LNCaP clone FGC (cell line): ENCODE data around the gene TOR3A.

Experiments used
- DNase-seq: peaks from one replicate; pipeline ENCODE4 v3.0.0-alpha.2; 2011; ENCODE audit warnings: low read depth
- H3K4me3 ChIP-seq: 2 replicates; pipeline ENCODE4 v1.5.1; 2011; ENCODE audit warnings: mild to moderate bottlenecking, low read depth, low read length, control low read depth
- CTCF ChIP-seq: IDR thresholded peaks from 2 replicates; pipeline ENCODE4 v1.5.1; 2012; ENCODE audit warnings: mild to moderate bottlenecking; ENCODE audit not compliant: control insufficient read depth, insufficient read depth; ENCODE audit errors: extremely low read depth

Gene TOR3A

DNA sequence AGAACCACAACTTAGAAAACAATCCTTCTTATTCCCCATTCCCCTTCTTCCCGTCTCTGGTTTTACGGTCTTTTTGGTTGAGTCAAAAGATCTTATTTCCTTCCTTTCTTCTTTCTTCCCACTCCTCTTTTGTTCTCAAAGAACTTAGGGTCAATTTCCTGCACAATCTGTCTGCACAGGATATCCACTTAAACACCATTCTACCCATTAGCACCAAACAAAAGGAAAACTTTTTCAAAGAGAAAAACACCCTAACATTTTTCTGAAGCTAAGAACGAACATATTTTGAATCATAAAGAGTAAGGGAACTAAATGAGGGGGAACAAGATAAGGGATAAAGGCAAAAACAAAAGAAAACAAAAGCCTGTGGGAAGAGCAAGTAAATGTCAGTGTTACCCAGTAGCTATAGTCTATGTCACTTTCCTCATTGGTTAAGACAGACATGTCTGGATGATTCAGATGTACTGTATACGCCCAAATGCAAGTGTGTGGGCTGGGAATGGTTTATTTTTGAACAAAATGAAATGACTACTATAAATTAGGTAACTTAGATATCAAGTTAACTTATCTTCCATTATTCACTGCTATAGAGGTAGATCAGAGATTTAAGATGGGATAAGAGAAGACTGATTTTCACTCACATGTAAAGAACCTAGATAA lies 59.9 kb downstream of the TOR3A start:
- no peak for DNase-seq
- H3K4me3 ChIP-seq: no peak overlapping the region
- no peak for TF ChIP-seq CTCF

DNA sequence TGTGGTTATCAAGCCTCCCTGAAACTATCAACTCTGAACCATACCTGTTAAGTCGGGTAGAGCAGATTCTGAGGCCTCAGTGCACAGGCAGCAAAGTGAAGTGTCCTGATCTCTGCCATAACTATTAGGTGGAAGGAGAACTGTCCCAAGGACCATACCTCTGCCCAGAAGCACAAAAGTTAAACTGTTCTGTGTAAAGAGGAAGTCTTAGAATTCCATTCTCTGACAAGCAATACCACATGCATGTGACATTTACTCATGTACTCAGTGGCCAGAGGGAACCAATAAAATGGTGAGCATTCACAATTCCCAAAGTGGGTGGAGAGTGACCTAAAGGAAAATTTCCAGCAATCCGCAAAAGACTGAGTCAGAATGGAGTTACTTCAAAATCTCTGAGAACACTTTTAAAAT lies 61.0 kb downstream of the TOR3A start:
- no peak for DNase-seq
- H3K4me3 ChIP-seq: no peak overlapping the region
- TF ChIP-seq CTCF: no peak

GRCh38 chr1:179143322-179143721 lies 61.5 kb downstream of the TOR3A start:
- no peak for DNase-seq
- H3K4me3 ChIP-seq: no peak overlapping the region

DNA sequence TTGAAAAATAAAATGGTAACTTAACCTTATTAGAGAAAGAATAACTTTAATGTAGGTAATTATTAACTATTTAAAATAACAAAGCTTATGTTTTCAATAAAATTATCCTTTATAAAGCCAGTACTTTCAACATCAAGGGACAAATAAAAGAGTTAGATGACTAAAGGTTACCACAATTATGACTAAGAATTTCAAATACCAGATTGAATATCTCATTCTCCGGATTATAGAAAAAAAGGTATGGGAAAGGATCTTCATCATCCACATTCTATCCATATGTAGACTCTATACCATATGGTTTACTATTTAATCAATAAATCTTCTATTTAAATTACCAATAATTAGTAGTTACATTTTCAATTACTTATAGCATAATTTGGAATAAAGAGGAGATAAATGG lies 62.8 kb downstream of the TOR3A start:
- no peak for TF ChIP-seq CTCF
- H3K4me3 ChIP-seq: no peak overlapping the region
- no peak for DNase-seq

More at GRCh38 chr1:179143322-179143721, 61.5 kb downstream of the TOR3A start:
- no peak for TF ChIP-seq CTCF

DNA sequence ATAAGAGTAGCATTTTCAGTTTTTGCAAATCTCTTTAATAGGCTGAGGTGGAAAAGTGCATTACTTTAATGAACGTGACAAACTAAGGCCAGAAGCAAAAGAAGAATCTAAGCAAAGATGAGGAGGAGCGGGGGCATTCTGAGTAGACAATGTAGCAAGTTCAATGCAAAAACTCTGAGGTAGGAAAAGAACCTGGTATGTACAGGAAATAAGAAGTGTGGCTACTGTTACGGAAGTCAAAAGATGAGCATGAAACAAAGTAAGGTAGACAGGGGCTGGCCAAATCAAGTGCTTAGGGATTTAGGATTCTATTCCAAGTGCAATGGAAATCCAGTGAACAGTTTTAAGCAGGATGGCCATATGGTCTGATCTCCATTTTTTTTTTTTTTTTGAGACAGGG lies 63.7 kb downstream of the TOR3A start:
- DNase-seq: no peak
- no peak for TF ChIP-seq CTCF
- no peak overlapping the region for H3K4me3 ChIP-seq
